Dedifferentiated amniotic fluid mesenchymal stem cell (primary cell): Measurements from ENCODE around the gene S100A13.
"Not testable (repeated sequence)": the region's sequence is repeated elsewhere in the genome, so short reads cannot be mapped to it uniquely, and the experiment has no call there.

Experiments used
- DNase-seq: peaks from one replicate; pipeline ENCODE4 v3.0.0-alpha.2; 2016; ENCODE audit errors: extremely low spot score

Gene S100A13

GRCh38 chr1:153626904-153627714, at the start of gene S100A13:
Gene S100A13 (minus strand): TSS chr1:153627505. CDS start chr1:153626472, 1,033 bp downstream.
- DNase-seq: peak; percentile 89

GRCh38 chr1:153673511-153673910, 46.2 kb upstream of the S100A13 start:
- DNase-seq: no peak

- DNase-seq: peak; percentile 64
These were observed 44.5 kb upstream of the S100A13 start for GRCh38 chr1:153671628-153672353.

GRCh38 chr1:153670859-153671627, 43.7 kb upstream of the S100A13 start, which contains the start of gene ILF2:
Gene ILF2 (minus strand): TSS chr1:153670993. CDS start chr1:153670922, 71 bp downstream.
- DNase-seq: peak; percentile 100

- no peak for DNase-seq
These were observed 43.1 kb upstream of the S100A13 start for GRCh38 chr1:153670257-153670858.

GRCh38 chr1:153669606-153670005, 42.3 kb upstream of the S100A13 start:
- DNase-seq: no peak

- not testable (repeated sequence) for DNase-seq
These were observed 41.4 kb upstream of the S100A13 start for GRCh38 chr1:153668672-153669071.

GRCh38 chr1:153667439-153667838, 40.1 kb upstream of the S100A13 start:
- DNase-seq: no peak

GRCh38 chr1:153663211-153663610, 35.9 kb upstream of the S100A13 start:
- DNase-seq: no peak

- DNase-seq: no peak
These were observed 35.0 kb upstream of the S100A13 start for GRCh38 chr1:153662269-153662668.

GRCh38 chr1:153661111-153661708, 33.9 kb upstream of the S100A13 start:
- DNase-seq: no peak

- no peak for DNase-seq
These were observed 32.4 kb upstream of the S100A13 start for GRCh38 chr1:153659656-153660055.

- no peak for DNase-seq
These were observed 31.9 kb upstream of the S100A13 start for GRCh38 chr1:153659175-153659534.

- DNase-seq: peak; percentile 85
These were observed 31.3 kb upstream of the S100A13 start, which contains the start of gene SNAPIN for GRCh38 chr1:153658400-153659174. Gene SNAPIN (plus strand): TSS chr1:153658703. CDS start chr1:153658744, 41 bp downstream.

- DNase-seq: no peak
These were observed 28.0 kb upstream of the S100A13 start for GRCh38 chr1:153655333-153655732.

GRCh38 chr1:153652805-153653500, 25.6 kb upstream of the S100A13 start:
- no peak for DNase-seq

GRCh38 chr1:153651771-153652170, 24.5 kb upstream of the S100A13 start:
- DNase-seq: no peak

GRCh38 chr1:153649863-153650235, 22.5 kb upstream of the S100A13 start:
- DNase-seq: no peak

GRCh38 chr1:153649137-153649862, 22.0 kb upstream of the S100A13 start:
- DNase-seq: no peak
